HAP-1 (cell line): ENCODE measurements around the gene UQCR11.
A peak's percentile ranks its signal among the peaks of the same experiment; 100 is the strongest.

ENCODE experiments used
- DNase-seq, 2 experiments: peaks; one replicate each; pipeline ENCODE4 v3.0.0-alpha.2; 2016 to 2020; ENCODE audit warnings: low spot score in 2 of 2
- H3K27me3 ChIP-seq: fragments of 250-450 bp; sonication (Bioruptor Pico); 2 replicates; pipeline ENCODE4 v1.5.1; 2020; ENCODE audit warnings: low read depth, mild to moderate bottlenecking, moderate library complexity
- H3K36me3 ChIP-seq: fragments of 250-450 bp; sonication (Bioruptor Pico); replicated peaks from 2 replicates; pipeline ENCODE4 v1.5.1; 2020; ENCODE audit warnings: mild to moderate bottlenecking
- H3K4me1 ChIP-seq: fragments of 250-450 bp; sonication (Bioruptor Pico); 2 replicates; pipeline ENCODE4 v1.5.1; 2020; ENCODE audit warnings: mild to moderate bottlenecking
- H3K4me3 ChIP-seq: fragments of 250-450 bp; sonication (Bioruptor Pico); 2 replicates; pipeline ENCODE4 v1.5.1; 2020; ENCODE audit warnings: mild to moderate bottlenecking, moderate library complexity
- H3K9me3 ChIP-seq: fragments of 250-450 bp; sonication (Bioruptor Pico); 2 replicates; pipeline ENCODE4 v1.5.1; 2020; ENCODE audit warnings: mild to moderate bottlenecking, moderate library complexity
- in situ Hi-C: fragments of 300-500 bp; cut with MboI; formaldehyde crosslinking; loops from 3 replicates; pipeline ENCODE4 v1.14.3; 2020; ENCODE audit warnings: low sequenced_read_pairs, inconsistent platforms, mixed read lengths

The UQCR11 gene

GRCh38 chr19:1615156-1615765, 10.0 kb upstream of the UQCR11 start:
- in situ Hi-C loops = no loop called here

GRCh38 chr19:1613808-1614570, 8.7 kb upstream of the UQCR11 start:
- no peaks in the 10 kb centered on the region for H3K9me3 ChIP-seq
- peaks cover 83% of the 10 kb centered on the region for H3K36me3 ChIP-seq
- no peaks in the 10 kb centered on the region for H3K4me1 ChIP-seq
- in situ Hi-C loops = no loop called here
- H3K4me3 ChIP-seq = no peak overlapping the region
- no peaks in the 10 kb centered on the region for H3K27me3 ChIP-seq
- no peak for DNase-seq

More at GRCh38 chr19:1615156-1615765, 10.0 kb upstream of the UQCR11 start:
- Histone ChIP-seq H3K9me3 (no peaks in the 10 kb centered on the region), H3K27me3 (no peaks in the 10 kb centered on the region), H3K4me3 (no peak overlapping the region), H3K36me3 (peaks cover 84% of the 10 kb centered on the region), H3K4me1 (no peaks in the 10 kb centered on the region)
- no peak for DNase-seq

- H3K36me3 ChIP-seq = peaks cover 77% of the 10 kb centered on the region
- in situ Hi-C loops = no loop called here
- H3K4me1 ChIP-seq = no peaks in the 10 kb centered on the region
- H3K27me3 ChIP-seq = no peaks in the 10 kb centered on the region
- H3K9me3 ChIP-seq = no peaks in the 10 kb centered on the region
- DNase-seq = no peak
- no peak overlapping the region for H3K4me3 ChIP-seq
These were observed 7.9 kb upstream of the UQCR11 start for GRCh38 chr19:1613146-1613545.

GRCh38 chr19:1612114-1613086, 7.1 kb upstream of the UQCR11 start:
- DNase-seq = no peak
- no peak overlapping the region for H3K4me3 ChIP-seq
- H3K36me3 ChIP-seq = peaks cover 69% of the 10 kb centered on the region
- in situ Hi-C loops = no loop called here
- H3K4me1 ChIP-seq = no peaks in the 10 kb centered on the region
- H3K27me3 ChIP-seq = no peaks in the 10 kb centered on the region
- H3K9me3 ChIP-seq = no peaks in the 10 kb centered on the region

- in situ Hi-C loops = no loop called here
- H3K9me3 ChIP-seq = no peaks in the 10 kb centered on the region
- DNase-seq = no peak
- H3K27me3 ChIP-seq = no peaks in the 10 kb centered on the region
- H3K4me3 ChIP-seq = no peak overlapping the region
- H3K4me1 ChIP-seq = peaks cover under 1% of the 10 kb centered on the region
- H3K36me3 ChIP-seq = peaks cover 59% of the 10 kb centered on the region
These were observed 6.1 kb upstream of the UQCR11 start for GRCh38 chr19:1611353-1611752.

- Histone ChIP-seq H3K4me1 (peaks cover 5% of the 10 kb centered on the region), H3K36me3 (peaks cover 53% of the 10 kb centered on the region), H3K27me3 (no peaks in the 10 kb centered on the region), H3K9me3 (no peaks in the 10 kb centered on the region), H3K4me3 (no peak overlapping the region)
- no peak for DNase-seq
- in situ Hi-C loops = no loop called here
These were observed 5.3 kb upstream of the UQCR11 start for GRCh38 chr19:1610579-1610978.

- Histone ChIP-seq H3K27me3 (no peaks in the 10 kb centered on the region), H3K9me3 (no peaks in the 10 kb centered on the region), H3K4me3 (no peak overlapping the region), H3K4me1 (peaks cover 5% of the 10 kb centered on the region), H3K36me3 (peaks cover 48% of the 10 kb centered on the region)
- DNase-seq = no peak
- in situ Hi-C loops = no loop called here
These were observed 4.6 kb upstream of the UQCR11 start for GRCh38 chr19:1609680-1610474.

- no peak for DNase-seq
- Histone ChIP-seq H3K9me3 (no peaks in the 10 kb centered on the region), H3K27me3 (no peaks in the 10 kb centered on the region), H3K36me3 (peaks cover 43% of the 10 kb centered on the region), H3K4me1 (peaks cover 7% of the 10 kb centered on the region), H3K4me3 (no peak overlapping the region)
- in situ Hi-C loops = no loop called here
These were observed 3.8 kb upstream of the UQCR11 start for GRCh38 chr19:1609103-1609396.

GRCh38 chr19:1608359-1609102, 3.3 kb upstream of the UQCR11 start:
- peaks cover 41% of the 10 kb centered on the region for H3K36me3 ChIP-seq
- H3K4me1 ChIP-seq = peaks cover 10% of the 10 kb centered on the region

GRCh38 chr19:1606138-1606651, 933 bp upstream of the UQCR11 start:
- Histone ChIP-seq H3K27me3 (no peaks in the 10 kb centered on the region), H3K36me3 (peaks cover 40% of the 10 kb centered on the region), H3K4me3 (peak overlapping the region; percentile 96), H3K4me1 (peaks cover 10% of the 10 kb centered on the region), H3K9me3 (no peaks in the 10 kb centered on the region)
- DNase-seq = no peak
- in situ Hi-C loops = no loop called here

More at GRCh38 chr19:1608359-1609102, 3.3 kb upstream of the UQCR11 start:
- Histone ChIP-seq H3K27me3 (no peaks in the 10 kb centered on the region), H3K4me3 (no peak overlapping the region), H3K9me3 (no peaks in the 10 kb centered on the region)
- in situ Hi-C loops = no loop called here
- DNase-seq = no peak

- no peak overlapping the region for H3K4me3 ChIP-seq
- no peaks in the 10 kb centered on the region for H3K9me3 ChIP-seq
- in situ Hi-C loops = no loop called here
- no peaks in the 10 kb centered on the region for H3K27me3 ChIP-seq
- H3K4me1 ChIP-seq = peaks cover 10% of the 10 kb centered on the region
- peaks cover 48% of the 10 kb centered on the region for H3K36me3 ChIP-seq
- DNase-seq = no peak
These were observed 3.1 kb downstream of the UQCR11 start for GRCh38 chr19:1602091-1602707.

- Histone ChIP-seq H3K9me3 (no peaks in the 10 kb centered on the region), H3K36me3 (peaks cover 53% of the 10 kb centered on the region), H3K4me1 (peaks cover 10% of the 10 kb centered on the region), H3K4me3 (no peak overlapping the region), H3K27me3 (no peaks in the 10 kb centered on the region)
- in situ Hi-C loops = no loop called here
- DNase-seq = no peak
These were observed 3.6 kb downstream of the UQCR11 start for GRCh38 chr19:1601613-1602064.
